ENCODE measurements around the gene GYG1. TPM values are rescaled to one million over a fixed set of nuclear protein-coding genes. Genes with fewer than 3 reads are reported as not detected.

Gene GYG1
- total and polyA plus RNA-seq, 2 of the 8 experiments (the other 6 are each of a cell fraction or from before 2014, with no cell fraction given) = 19.4 to 34.2 TPM

GRCh38 chr3:149010504-149010951 is 19.2 kb downstream of the GYG1 start (continued):
- no peak for TF ChIP-seq EZH2 (IDR thresholded peaks at IDR 0.05; ENCODE audit: low read depth, low read length, severe bottlenecking)
- no peak for TF ChIP-seq BCL11A (IDR thresholded peaks at IDR 0.05; ENCODE audit: low read depth in 2 of 2, low read length in 2 of 2)
- no peak for TF ChIP-seq TBP (IDR thresholded peaks at IDR 0.05; ENCODE audit: low read depth, low read length)
- no peak for TF ChIP-seq MAFK (IDR thresholded peaks at IDR 0.05; ENCODE audit: low read depth, low read length)
- TF ChIP-seq SIX5 (IDR thresholded peaks at IDR 0.05; ENCODE audit: low read depth, low read length) = no peak
